HEK293 (cell line): ENCODE results near the gene GTF2A1.

ENCODE experiments used
- CTCF ChIA-PET: fragments of 350-600 bp; formaldehyde crosslinking; extraction: SDS; loops from one replicate; lab custom pipeline; 2021; ENCODE audit warnings: antibody characterized with exemption; lab: Yijun Ruan, JAX
- POLR2A ChIA-PET: fragments of 300-600 bp; formaldehyde crosslinking; extraction: SDS; loops from one replicate; lab custom pipeline; 2020; ENCODE audit warnings: antibody characterized with exemption, inconsistent platforms; lab: Yijun Ruan, JAX
- H3K27ac ChIP-seq: fragments of 200-500 bp; sonication (Bioruptor generic); 2 replicates; pipeline ENCODE4 v1.5.1; 2014; ENCODE audit warnings: low read depth, low read length, control low read depth, inconsistent platforms; ENCODE audit errors: extremely low read depth
- H3K36me3 ChIP-seq, 2 experiments: fragments of 200-500 bp in 1 of 2; sonication (Bioruptor generic) in 1 of 2; 1 replicate in 1 of 2; 2 replicates in 1 of 2; pipeline ENCODE4 v1.5.1; 2014 to 2017; ENCODE audit warnings: inconsistent platforms in 2 of 2, low read length in 2 of 2; ENCODE audit not compliant: control insufficient read depth in 2 of 2, insufficient read depth in 1 of 2
- H3K4me1 ChIP-seq: fragments of 200-500 bp; sonication (Bioruptor generic); 2 replicates; pipeline ENCODE4 v1.5.1; 2014; ENCODE audit warnings: mild to moderate bottlenecking, low read length, inconsistent platforms; ENCODE audit not compliant: control insufficient read depth, insufficient read depth
- H3K4me3 ChIP-seq: 2 replicates; pipeline ENCODE4 v1.5.1; 2011; ENCODE audit warnings: low read depth, mild to moderate bottlenecking, control low read depth, low read length, moderate library complexity
- H3K9me3 ChIP-seq: fragments of 200-500 bp; sonication (Bioruptor generic); 2 replicates; pipeline ENCODE4 v1.5.1; 2014; ENCODE audit warnings: low read depth, low read length, inconsistent platforms; ENCODE audit not compliant: control insufficient read depth, insufficient read depth
- GLIS2 ChIP-seq: fragments of 450-650 bp; formaldehyde crosslinking; IDR thresholded peaks from 2 replicates; pipeline ENCODE4 v1.5.1; 2016; ENCODE audit warnings: missing biosample characterization, missing genetic modification characterization
- HOXD13 ChIP-seq: sonication (generic); formaldehyde crosslinking; IDR thresholded peaks from 2 replicates; pipeline ENCODE4 v1.8.0; 2022; ENCODE audit warnings: missing genetic modification reagents, borderline replicate concordance
- IKZF3 ChIP-seq: fragments of 450-650 bp; IDR thresholded peaks from 2 replicates; pipeline ENCODE4 v1.5.0; 2018; ENCODE audit warnings: missing biosample characterization, mild to moderate bottlenecking, missing genetic modification characterization, moderate library complexity
- PRDM6 ChIP-seq: fragments of 450-650 bp; formaldehyde crosslinking; IDR thresholded peaks from 2 replicates; pipeline ENCODE4 v1.5.1; 2017; ENCODE audit warnings: missing biosample characterization, missing genetic modification characterization
- REST ChIP-seq: fragments of 450-650 bp; formaldehyde crosslinking; IDR thresholded peaks from 2 replicates; pipeline ENCODE4 v1.5.1; 2016; ENCODE audit warnings: missing biosample characterization, missing genetic modification characterization
- ZBTB20 ChIP-seq: fragments of 450-650 bp; formaldehyde crosslinking; IDR thresholded peaks from 2 replicates; pipeline ENCODE4 v1.5.1; 2016; ENCODE audit warnings: missing biosample characterization, missing genetic modification characterization
- ZBTB49 ChIP-seq: fragments of 450-650 bp; formaldehyde crosslinking; IDR thresholded peaks from 2 replicates; pipeline ENCODE4 v1.5.1; 2016; ENCODE audit warnings: missing biosample characterization, missing genetic modification characterization, low read depth
- ZBTB8A ChIP-seq: fragments of 450-650 bp; formaldehyde crosslinking; IDR thresholded peaks from 2 replicates; pipeline ENCODE4 v1.5.1; 2016; ENCODE audit warnings: missing biosample characterization, missing genetic modification characterization
- ZNF138 ChIP-seq: fragments of 450-650 bp; formaldehyde crosslinking; IDR thresholded peaks from 2 replicates; pipeline ENCODE4 v1.5.1; 2016; ENCODE audit warnings: missing biosample characterization, missing genetic modification characterization, borderline replicate concordance
- ZNF19 ChIP-seq: fragments of 450-650 bp; formaldehyde crosslinking; IDR thresholded peaks from 2 replicates; pipeline ENCODE4; 2016; ENCODE audit warnings: missing biosample characterization, missing genetic modification characterization, low read depth
- ZNF555 ChIP-seq: fragments of 450-650 bp; formaldehyde crosslinking; conservative IDR thresholded peaks from 2 replicates; pipeline ENCODE4 v1.5.1; 2017; ENCODE audit warnings: missing biosample characterization, mild to moderate bottlenecking, missing genetic modification characterization, inconsistent platforms
- ZNF558 ChIP-seq: fragments of 450-650 bp; formaldehyde crosslinking; IDR thresholded peaks from 2 replicates; pipeline ENCODE4 v1.5.1; 2016; ENCODE audit warnings: missing biosample characterization, missing genetic modification characterization
- ZNF561 ChIP-seq: fragments of 450-650 bp; IDR thresholded peaks from 2 replicates; pipeline ENCODE4 v1.5.1; 2018; ENCODE audit warnings: missing biosample characterization, missing genetic modification characterization, borderline replicate concordance
- ZNF76 ChIP-seq: fragments of 450-650 bp; formaldehyde crosslinking; IDR thresholded peaks from 2 replicates; pipeline ENCODE4; 2016; ENCODE audit warnings: low read depth, missing biosample characterization, missing genetic modification characterization, borderline replicate concordance
- TF ChIP-seq, protein P1 (sequence below): fragments of 450-650 bp; formaldehyde crosslinking; IDR thresholded peaks from 2 replicates; pipeline ENCODE4 v1.5.1; 2016; ENCODE audit warnings: missing biosample characterization, missing genetic modification characterization
- TF ChIP-seq, protein P2 (sequence below): fragments of 450-650 bp; formaldehyde crosslinking; IDR thresholded peaks from 2 replicates; pipeline ENCODE4 v1.5.1; 2017; ENCODE audit warnings: missing biosample characterization, missing genetic modification characterization

Gene GTF2A1

GRCh38 chr14:81235096-81235495 is 14.3 kb upstream of the GTF2A1 start:
- no peak overlapping the region for H3K27ac ChIP-seq

DNA sequence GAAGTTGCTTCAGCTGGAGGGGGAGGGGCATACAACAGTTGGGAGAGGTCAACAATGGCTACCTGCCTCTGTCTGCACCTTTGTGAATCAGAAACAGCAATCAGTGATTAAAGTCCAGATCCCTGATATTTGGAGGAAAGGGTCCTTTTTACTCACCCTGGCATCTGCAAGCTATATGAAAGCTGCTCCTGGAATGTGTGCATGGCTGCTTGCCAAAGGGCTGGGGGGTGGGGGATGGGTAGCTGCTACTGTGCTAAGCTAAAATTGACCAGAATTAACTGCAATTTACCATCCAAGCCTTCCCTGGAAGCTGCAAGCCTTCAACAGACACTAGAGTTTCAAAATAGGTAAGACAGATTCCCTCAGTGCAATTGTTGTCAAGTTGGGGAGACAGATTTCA is 13.5 kb upstream of the GTF2A1 start:
- peaks cover 5% of the 10 kb centered on the region; the same call in 1 of the 2 replicates for H3K4me1 ChIP-seq
- no peak overlapping the region for H3K27ac ChIP-seq
- ChIA-PET POLR2A (interaction anchor here (0.9 to 1.3 kb wide), 2 partner anchors 13 to 15 kb away, joined by 4 to 11 read pairs; partner anchors contain the start of gene GTF2A1), CTCF (interaction anchor here (1.4 kb wide), 1 partner anchor 218 kb away, joined by 6 read pairs; no protein-coding TSS in a partner anchor)
- H3K4me3 ChIP-seq = no peak overlapping the region
- H3K9me3 ChIP-seq = peaks cover 2% of the 10 kb centered on the region; the same call in 1 of the 2 replicates
- no peaks in the 10 kb centered on the region for H3K36me3 ChIP-seq
- no peak for TF ChIP-seq ZNF138 (tag by site-specific recombination)
- TF ChIP-seq IKZF3 (tag by site-specific recombination) = no peak
- no peak for TF ChIP-seq REST (tag by site-specific recombination)
- TF ChIP-seq HOXD13 = no peak
- no peak for TF ChIP-seq GLIS2
- TF ChIP-seq ZBTB49 (tag by site-specific recombination) = no peak
- TF ChIP-seq PRDM6 = no peak

More at GRCh38 chr14:81235096-81235495, 14.3 kb upstream of the GTF2A1 start:
- ChIA-PET POLR2A (interaction anchor here (0.6 to 1.3 kb wide), 3 partner anchors 14 to 116 kb away, joined by 3 to 11 read pairs (median 3); partner anchors contain the start of gene GTF2A1), CTCF (interaction anchor here (1.4 kb wide), 1 partner anchor 217 kb away, joined by 6 read pairs; no protein-coding TSS in a partner anchor)
- Histone ChIP-seq H3K9me3 (peaks cover under 1% of the 10 kb centered on the region; the same call in 1 of the 2 replicates), H3K36me3 (no peaks in the 10 kb centered on the region), H3K4me1 (peaks cover 5% of the 10 kb centered on the region; the same call in 1 of the 2 replicates), H3K4me3 (no peak overlapping the region)
- TF ChIP-seq ZNF561 = no peak
- TF ChIP-seq ZNF76 (tag by site-specific recombination) = no peak
- TF ChIP-seq ZNF19 (tag by site-specific recombination) = no peak
- TF ChIP-seq ZNF558 (tag by site-specific recombination) = no peak
- no peak for TF ChIP-seq ZNF555 (tag by site-specific recombination)
- TF ChIP-seq ZBTB20 = no peak
- TF ChIP-seq REST (tag by site-specific recombination) = no peak
- TF ChIP-seq, protein P1, sequence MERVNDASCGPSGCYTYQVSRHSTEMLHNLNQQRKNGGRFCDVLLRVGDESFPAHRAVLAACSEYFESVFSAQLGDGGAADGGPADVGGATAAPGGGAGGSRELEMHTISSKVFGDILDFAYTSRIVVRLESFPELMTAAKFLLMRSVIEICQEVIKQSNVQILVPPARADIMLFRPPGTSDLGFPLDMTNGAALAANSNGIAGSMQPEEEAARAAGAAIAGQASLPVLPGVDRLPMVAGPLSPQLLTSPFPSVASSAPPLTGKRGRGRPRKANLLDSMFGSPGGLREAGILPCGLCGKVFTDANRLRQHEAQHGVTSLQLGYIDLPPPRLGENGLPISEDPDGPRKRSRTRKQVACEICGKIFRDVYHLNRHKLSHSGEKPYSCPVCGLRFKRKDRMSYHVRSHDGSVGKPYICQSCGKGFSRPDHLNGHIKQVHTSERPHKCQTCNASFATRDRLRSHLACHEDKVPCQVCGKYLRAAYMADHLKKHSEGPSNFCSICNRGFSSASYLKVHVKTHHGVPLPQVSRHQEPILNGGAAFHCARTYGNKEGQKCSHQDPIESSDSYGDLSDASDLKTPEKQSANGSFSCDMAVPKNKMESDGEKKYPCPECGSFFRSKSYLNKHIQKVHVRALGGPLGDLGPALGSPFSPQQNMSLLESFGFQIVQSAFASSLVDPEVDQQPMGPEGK (tag by site-specific recombination) = no peak
- TF ChIP-seq, protein P2, sequence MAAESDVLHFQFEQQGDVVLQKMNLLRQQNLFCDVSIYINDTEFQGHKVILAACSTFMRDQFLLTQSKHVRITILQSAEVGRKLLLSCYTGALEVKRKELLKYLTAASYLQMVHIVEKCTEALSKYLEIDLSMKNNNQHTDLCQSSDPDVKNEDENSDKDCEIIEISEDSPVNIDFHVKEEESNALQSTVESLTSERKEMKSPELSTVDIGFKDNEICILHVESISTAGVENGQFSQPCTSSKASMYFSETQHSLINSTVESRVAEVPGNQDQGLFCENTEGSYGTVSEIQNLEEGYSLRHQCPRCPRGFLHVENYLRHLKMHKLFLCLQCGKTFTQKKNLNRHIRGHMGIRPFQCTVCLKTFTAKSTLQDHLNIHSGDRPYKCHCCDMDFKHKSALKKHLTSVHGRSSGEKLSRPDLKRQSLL (tag by site-specific recombination) = no peak
- TF ChIP-seq ZBTB8A (tag by site-specific recombination) = no peak
